HCT116 (cell line): ENCODE measurements around the gene DVL1. TPM values are rescaled to one million over a fixed set of nuclear protein-coding genes. Genes with fewer than 3 reads are reported as not detected.
"Not testable (repeated sequence)": the region's sequence is repeated elsewhere in the genome, so short reads cannot be mapped to it uniquely, and the experiment has no call there.

Experiments used
- ATAC-seq: fragments of 200-7000 bp; cut with Tn5 transposase; 2 replicates; pipeline ENCODE4 v1.9.1; 2020; ENCODE audit warnings: mild to moderate bottlenecking, moderate library complexity
- BruUV-seq: library from RNA; stranded (reverse); fragments of 400-500 nt; replicated peaks from 2 replicates; lab custom pipeline; 2021; lab: Mats Ljungman, UMichigan
- CTCF ChIA-PET: fragments of 300-600 bp; sonication (Branson Sonifier 250); formaldehyde crosslinking; loops from one replicate; lab custom pipeline; 2021; ENCODE audit warnings: antibody characterized with exemption; lab: Charles Lee
- POLR2A ChIA-PET: fragments of 300-600, 350-600 bp; sonication (Branson Sonifier 250); formaldehyde crosslinking; loops from one replicate; lab custom pipeline; 2021; ENCODE audit warnings: antibody characterized with exemption; lab: Charles Lee
- RAD21 ChIA-PET, 2 experiments: fragments of 300-600 bp; sonication (Branson Sonifier 250); formaldehyde crosslinking; loops; one replicate each; lab custom pipeline; 2023; ENCODE audit warnings: low total read pairs in 2 of 2; ENCODE audit not compliant: uncharacterized antibody in 2 of 2, unreplicated experiment in 2 of 2, low non-redundant PET in 1 of 2; lab: Charles Lee
- DNase-seq: peaks from one replicate; pipeline ENCODE4 v3.0.0-alpha.2; 2010; ENCODE audit warnings: low read depth, low spot score
- H2AFZ ChIP-seq: fragments of 200-600 bp; shearing (Covaris generic), sonication (generic); 2 replicates; pipeline ENCODE4 v1.6.1; 2017; ENCODE audit warnings: low read depth, mixed run types, mixed read lengths, antibody characterized with exemption, low read length; ENCODE audit not compliant: poor library complexity, severe bottlenecking
- H3K27ac ChIP-seq: 2 replicates; pipeline ENCODE4 v1.5.1; 2012; ENCODE audit warnings: low read depth, low read length
- H3K27me3 ChIP-seq: fragments of 200-600 bp; sonication (generic); 2 replicates; pipeline ENCODE4 v1.6.1; 2016; ENCODE audit warnings: mixed run types, low read length, mixed read lengths; ENCODE audit not compliant: insufficient read depth
- H3K36me3 ChIP-seq, 2 experiments: fragments of 200-500 bp in 1 of 2; fragments of 200-600 bp in 1 of 2; sonication (Bioruptor generic) in 1 of 2; sonication (generic) in 1 of 2; 2 replicates each; pipeline versions ENCODE4 v1.5.1 to v1.6.1; 2014 to 2016; ENCODE audit warnings: low read length in 2 of 2, inconsistent platforms in 1 of 2, mixed read lengths in 1 of 2, mixed run types in 1 of 2; ENCODE audit not compliant: insufficient read depth in 2 of 2, control insufficient read depth in 1 of 2
- H3K4me1 ChIP-seq, 2 experiments: fragments of 200-600 bp in 1 of 2; sonication (generic) in 1 of 2; 2 replicates each; pipeline versions ENCODE4 v1.5.1 to v1.6.1; 2012 to 2017; ENCODE audit warnings: low read length in 2 of 2, inconsistent platforms in 1 of 2, mild to moderate bottlenecking in 1 of 2, mixed read lengths in 1 of 2, mixed run types in 1 of 2, moderate library complexity in 1 of 2; ENCODE audit not compliant: insufficient read depth in 2 of 2, control insufficient read depth in 1 of 2
- H3K4me2 ChIP-seq: fragments of 200-600 bp; sonication (generic); 2 replicates; pipeline ENCODE4 v1.6.1; 2017; ENCODE audit warnings: mixed run types, low read length, mixed read lengths
- H3K4me3 ChIP-seq, 2 experiments: fragments of 200-600 bp in 1 of 2; sonication (generic) in 1 of 2; replicated peaks in 1 of 2; 2 replicates each; pipeline ENCODE4 v1.5.1; 2011 to 2016; ENCODE audit warnings: low read length in 2 of 2, control low read depth in 1 of 2, low read depth in 1 of 2, mild to moderate bottlenecking in 1 of 2, mixed read lengths in 1 of 2, mixed run types in 1 of 2
- H3K79me2 ChIP-seq: fragments of 200-600 bp; sonication (generic); 2 replicates; pipeline ENCODE4 v1.6.1; 2017; ENCODE audit warnings: mild to moderate bottlenecking, mixed run types, low read length, moderate library complexity, mixed read lengths; ENCODE audit not compliant: insufficient read depth
- H3K9ac ChIP-seq: fragments of 200-600 bp; sonication (generic); 2 replicates; pipeline ENCODE4 v1.6.1; 2016; ENCODE audit warnings: low read length, mixed read lengths
- H3K9me2 ChIP-seq: fragments of 200-600 bp; sonication (generic), shearing (Covaris generic); 2 replicates; pipeline ENCODE4 v1.6.1; 2017; ENCODE audit warnings: mixed run types, mild to moderate bottlenecking, moderate library complexity; ENCODE audit not compliant: insufficient read depth
- H3K9me3 ChIP-seq, 2 experiments: fragments of 200-500 bp in 1 of 2; fragments of 200-600 bp in 1 of 2; sonication (Bioruptor generic) in 1 of 2; sonication (generic) in 1 of 2; 2 replicates each; pipeline ENCODE4 v1.6.1; 2014 to 2017; ENCODE audit warnings: low read length in 2 of 2, mixed read lengths in 2 of 2, inconsistent platforms in 1 of 2, low read depth in 1 of 2, mild to moderate bottlenecking in 1 of 2, mixed run types in 1 of 2, moderate library complexity in 1 of 2; ENCODE audit not compliant: control insufficient read depth in 1 of 2, insufficient read depth in 1 of 2
- H4K20me1 ChIP-seq: fragments of 200-600 bp; sonication (generic), shearing (Covaris generic); 2 replicates; pipeline ENCODE4 v1.6.1; 2017; ENCODE audit warnings: mixed run types, mild to moderate bottlenecking, moderate library complexity; ENCODE audit not compliant: insufficient read depth
- CBX3 ChIP-seq: IDR thresholded peaks from 2 replicates; pipeline ENCODE4 v1.6.1; 2012; ENCODE audit warnings: low read depth
- CTCF ChIP-seq, 3 experiments: fragments of 200-600 bp in 1 of 3; sonication (generic) in 1 of 3; IDR thresholded peaks in 2 of 3; conservative IDR thresholded peaks in 1 of 3; 2 replicates each; pipeline ENCODE4 v1.5.1; 2012 to 2017; ENCODE audit warnings: low read depth in 2 of 3, low read length in 2 of 3, antibody characterized with exemption in 1 of 3, borderline replicate concordance in 1 of 3, control low read depth in 1 of 3, mild to moderate bottlenecking in 1 of 3, mixed read lengths in 1 of 3, mixed run types in 1 of 3, moderate library complexity in 1 of 3; ENCODE audit not compliant: insufficient read depth in 1 of 3
- EZH2 ChIP-seq: fragments of 200-600 bp; sonication (generic); IDR thresholded peaks from 2 replicates; pipeline ENCODE4 v1.6.1; 2017; ENCODE audit warnings: antibody characterized with exemption, mixed run types
- EZH2phosphoT487 ChIP-seq: fragments of 200-600 bp; IDR thresholded peaks from 2 replicates; pipeline ENCODE4 v1.6.1; 2018; ENCODE audit warnings: antibody characterized with exemption, borderline replicate concordance
- POLR2AphosphoS5 ChIP-seq: IDR thresholded peaks from 2 replicates; pipeline ENCODE4 v1.6.1; 2011; ENCODE audit warnings: mild to moderate bottlenecking, low read depth, low read length, moderate library complexity
- SP1 ChIP-seq: IDR thresholded peaks from 2 replicates; pipeline ENCODE4 v1.6.1; 2012; ENCODE audit warnings: low read depth
- TCF7L2 ChIP-seq: IDR thresholded peaks from 2 replicates; pipeline ENCODE4 v1.7.0; 2011; ENCODE audit warnings: borderline replicate concordance, inconsistent platforms; ENCODE audit not compliant: insufficient read depth, insufficient read length; ENCODE audit errors: extremely low read depth
- ZBTB33 ChIP-seq: IDR thresholded peaks from 2 replicates; pipeline ENCODE4 v1.6.1; 2011; ENCODE audit warnings: mild to moderate bottlenecking, low read length, moderate library complexity; ENCODE audit not compliant: insufficient replicate concordance; ENCODE audit errors: extremely low read depth
- ZNF274 ChIP-seq: fragments of 200-500 bp; sonication (Bioruptor generic); IDR thresholded peaks from 2 replicates; pipeline ENCODE4 v1.6.1; 2014; ENCODE audit warnings: mild to moderate bottlenecking, low read depth, low read length, inconsistent platforms
- intact Hi-C: fragments of 100-400 bp; cut with micrococcal nuclease; formaldehyde crosslinking; loops from 2 replicates; pipeline ENCODE4 v1.10.0; 2022
- total RNA-seq: library from RNA; stranded (reverse); gene quantifications from one replicate; pipeline ENCODE4 v1.2.1, GENCODE V29; 2021; ENCODE audit not compliant: unreplicated experiment

Gene DVL1
- total RNA-seq, 1 experiment from 2014 or later, result 160 TPM

GRCh38 chr1:1387098-1388077, 38.2 kb upstream of the DVL1 start (continued):
- no peak for TF ChIP-seq POLR2AphosphoS5
- no peak for TF ChIP-seq TCF7L2
- no peak for TF ChIP-seq CTCF (IDR thresholded peaks at IDR 0.05 in 2 of 3, conservative IDR thresholded peaks at IDR 0.05 in 1 of 3; ENCODE audit: borderline replicate concordance in 1 of 3, insufficient read depth in 1 of 3, low read depth in 2 of 3, low read length in 2 of 3)
- no peak for TF ChIP-seq ZNF274
- TF ChIP-seq EZH2, result no peak
- TF ChIP-seq, all 23 proteins: peak for 0

DNA sequence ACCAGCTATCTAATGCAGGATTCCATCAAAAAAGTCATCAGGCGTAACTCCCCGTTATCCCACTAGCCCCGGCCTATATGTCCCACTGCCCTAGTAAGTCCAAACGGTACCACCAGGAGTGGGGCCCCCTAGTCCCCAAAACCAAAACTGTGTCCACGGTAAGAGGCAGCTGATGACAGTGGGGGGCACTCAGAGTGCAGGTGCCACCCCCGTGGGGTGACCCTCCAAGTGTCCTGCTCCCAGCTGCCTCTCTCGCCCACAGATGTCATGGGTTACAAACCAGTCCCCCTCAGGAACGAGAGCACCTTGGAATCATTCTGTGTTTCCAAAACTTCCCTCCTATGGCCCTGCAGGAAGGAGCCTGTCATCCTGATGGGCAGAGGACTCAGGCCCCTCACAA, 36.7 kb upstream of the DVL1 start:
- H3K4me2 ChIP-seq, result no peak overlapping the region
- POLR2A ChIA-PET, result no interaction called here
- intact Hi-C loops, result no loop called here
- H3K9me2 ChIP-seq, result no peaks in the 10 kb centered on the region
- no peaks in the 10 kb centered on the region for H3K4me1 ChIP-seq
- H3K36me3 ChIP-seq, result peaks cover 38 to 47% of the 10 kb centered on the region in 2 experiments
- no peaks in the 10 kb centered on the region for H3K9me3 ChIP-seq
- CTCF ChIA-PET, result no interaction called here
- H3K27me3 ChIP-seq, result no peaks in the 10 kb centered on the region
- H3K4me3 ChIP-seq, result no peak overlapping the region
- no peak overlapping the region for H3K27ac ChIP-seq
- peaks cover 17% of the 10 kb centered on the region; the same call in 1 of the 2 replicates for H3K79me2 ChIP-seq
- ATAC-seq (no peak; the same call in 1 of the 2 replicates), DNase-seq (no peak)
- H3K9ac ChIP-seq, result no peak overlapping the region
- H4K20me1 ChIP-seq, result no peaks in the 10 kb centered on the region
- RAD21 ChIA-PET, result no interaction called here
- no TSS peak for BruUV-seq
- TF ChIP-seq SP1 (no peak), TCF7L2 (no peak), CBX3 (no peak), POLR2AphosphoS5 (no peak), EZH2phosphoT487 (no peak), ZBTB33 (no peak)
- no peak overlapping the region for H2AFZ ChIP-seq

DNA sequence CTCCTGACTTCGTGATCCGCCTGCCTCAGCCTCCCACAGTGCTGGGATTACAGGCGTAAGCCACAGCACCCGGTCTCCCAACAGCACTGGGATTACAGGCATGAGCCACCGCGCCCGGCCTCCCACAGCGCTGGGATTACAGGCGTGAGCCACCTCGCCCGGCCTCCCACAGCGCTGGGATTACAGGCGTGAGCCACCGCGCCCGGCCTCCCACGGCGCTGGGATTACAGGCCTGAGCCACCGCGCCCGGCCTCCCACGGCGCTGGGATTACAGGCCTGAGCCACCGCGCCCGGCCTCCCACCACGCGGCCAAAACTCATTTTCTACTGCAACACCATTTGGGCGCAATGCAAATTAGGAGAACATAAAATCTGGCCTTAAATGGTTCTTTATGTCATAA, 36.1 kb upstream of the DVL1 start:
- BruUV-seq, POLR2A ChIA-PET: not testable (repeated sequence)

More for the DNA sequence above, 36.1 kb upstream of the DVL1 start:
- H3K9me3 ChIP-seq, CTCF ChIA-PET, H2AFZ ChIP-seq, H3K4me3 ChIP-seq, H3K4me1 ChIP-seq, H3K9ac ChIP-seq, H3K9me2 ChIP-seq, intact Hi-C loops, H3K27me3 ChIP-seq, H4K20me1 ChIP-seq, RAD21 ChIA-PET, H3K4me2 ChIP-seq, ATAC-seq, H3K27ac ChIP-seq, DNase-seq: not testable (repeated sequence)
- peaks cover 11% of the 10 kb centered on the region; the same call in 1 of the 2 replicates for H3K79me2 ChIP-seq
- peaks cover 33 to 41% of the 10 kb centered on the region in 2 experiments for H3K36me3 ChIP-seq
